Measurements from ENCODE around the gene ARF4.

ARF4 gene

GRCh38 chr3:57569859-57570450 lies 27.2 kb downstream of the ARF4 start:
- DNase-seq (ENCODE audit: low read depth): no peak
- no peak for TF ChIP-seq CTCF (IDR thresholded peaks at IDR 0.05; ENCODE audit: low read length, missing control alignments)
- no peak overlapping the region for H3K4me3 ChIP-seq (replicated peaks; ENCODE audit: low read depth, low read length)

DNA sequence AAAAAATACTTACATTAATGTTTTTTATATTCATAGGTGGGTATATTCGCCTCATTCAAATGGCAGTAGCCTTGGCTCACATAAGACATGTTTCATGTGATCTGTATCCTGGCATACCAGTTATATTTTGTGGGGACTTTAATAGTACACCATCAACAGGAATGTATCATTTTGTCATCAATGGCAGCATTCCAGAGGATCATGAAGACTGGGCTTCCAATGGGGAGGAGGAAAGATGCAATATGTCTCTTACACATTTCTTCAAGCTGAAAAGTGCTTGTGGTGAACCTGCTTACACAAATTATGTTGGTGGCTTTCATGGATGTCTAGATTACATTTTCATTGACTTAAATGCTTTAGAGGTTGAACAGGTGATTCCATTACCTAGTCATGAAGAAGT lies 37.6 kb downstream of the ARF4 start:
- DNase-seq (ENCODE audit: low read depth): peak; percentile 46
- H3K4me3 ChIP-seq (replicated peaks; ENCODE audit: low read depth, low read length): no peak overlapping the region
- no peak for TF ChIP-seq CTCF (IDR thresholded peaks at IDR 0.05; ENCODE audit: low read length, missing control alignments)

DNA sequence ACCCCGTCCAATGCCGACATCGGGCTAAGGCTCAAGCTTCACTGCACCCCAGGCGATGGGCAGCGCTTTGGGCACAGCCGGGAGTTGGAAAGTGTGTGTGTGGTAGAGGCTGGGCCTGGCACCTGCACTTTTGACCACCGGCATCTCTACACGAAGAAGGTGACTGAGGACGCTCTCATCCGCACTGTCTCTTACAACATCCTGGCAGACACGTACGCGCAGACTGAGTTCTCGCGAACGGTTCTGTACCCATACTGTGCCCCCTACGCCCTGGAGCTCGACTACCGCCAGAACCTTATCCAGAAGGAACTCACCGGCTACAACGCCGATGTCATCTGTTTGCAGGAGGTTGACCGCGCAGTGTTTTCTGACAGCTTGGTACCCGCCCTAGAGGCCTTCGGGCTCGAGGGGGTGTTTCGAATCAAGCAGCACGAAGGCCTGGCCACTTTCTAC lies 40.0 kb downstream of the ARF4 start:
- DNase-seq (ENCODE audit: low read depth): peak; percentile 46
- peak overlapping the region; percentile 86 for H3K4me3 ChIP-seq (replicated peaks; ENCODE audit: low read depth, low read length)
- no peak for TF ChIP-seq CTCF (IDR thresholded peaks at IDR 0.05; ENCODE audit: low read length, missing control alignments)

- peak; percentile 32 for DNase-seq (ENCODE audit: low read depth)
- TF ChIP-seq CTCF (IDR thresholded peaks at IDR 0.05; ENCODE audit: low read length, missing control alignments): no peak
- peak overlapping the region; percentile 86 for H3K4me3 ChIP-seq (replicated peaks; ENCODE audit: low read depth, low read length)
Measured at GRCh38 chr3:57556459-57557084, 40.6 kb downstream of the ARF4 start.

GRCh38 chr3:57555738-57556458 lies 41.2 kb downstream of the ARF4 start, which contains the start of gene PDE12:
TSS of gene PDE12 (plus strand) at chr3:57556274. CDS start at chr3:57556380, 106 bp downstream.
- TF ChIP-seq CTCF (IDR thresholded peaks at IDR 0.05; ENCODE audit: low read length, missing control alignments): no peak
- DNase-seq (ENCODE audit: low read depth): peak; percentile 91
- H3K4me3 ChIP-seq (replicated peaks; ENCODE audit: low read depth, low read length): peak within 1 kb of the TSS; percentile 86

- no peak for DNase-seq (ENCODE audit: low read depth)
- peak overlapping the region; percentile 86 for H3K4me3 ChIP-seq (replicated peaks; ENCODE audit: low read depth, low read length)
- no peak for TF ChIP-seq CTCF (IDR thresholded peaks at IDR 0.05; ENCODE audit: low read length, missing control alignments)
Measured at GRCh38 chr3:57555306-57555705, 41.8 kb downstream of the ARF4 start.

Measured in fibroblast of pulmonary artery (primary cell).